Measurements from ENCODE around the gene RTP5. TPM values are rescaled to one million over a fixed set of nuclear protein-coding genes. Genes with fewer than 3 reads are reported as not detected.

The RTP5 gene
- total and polyA plus RNA-seq, 2 experiments from 2014 or later, result not detected

DNA sequence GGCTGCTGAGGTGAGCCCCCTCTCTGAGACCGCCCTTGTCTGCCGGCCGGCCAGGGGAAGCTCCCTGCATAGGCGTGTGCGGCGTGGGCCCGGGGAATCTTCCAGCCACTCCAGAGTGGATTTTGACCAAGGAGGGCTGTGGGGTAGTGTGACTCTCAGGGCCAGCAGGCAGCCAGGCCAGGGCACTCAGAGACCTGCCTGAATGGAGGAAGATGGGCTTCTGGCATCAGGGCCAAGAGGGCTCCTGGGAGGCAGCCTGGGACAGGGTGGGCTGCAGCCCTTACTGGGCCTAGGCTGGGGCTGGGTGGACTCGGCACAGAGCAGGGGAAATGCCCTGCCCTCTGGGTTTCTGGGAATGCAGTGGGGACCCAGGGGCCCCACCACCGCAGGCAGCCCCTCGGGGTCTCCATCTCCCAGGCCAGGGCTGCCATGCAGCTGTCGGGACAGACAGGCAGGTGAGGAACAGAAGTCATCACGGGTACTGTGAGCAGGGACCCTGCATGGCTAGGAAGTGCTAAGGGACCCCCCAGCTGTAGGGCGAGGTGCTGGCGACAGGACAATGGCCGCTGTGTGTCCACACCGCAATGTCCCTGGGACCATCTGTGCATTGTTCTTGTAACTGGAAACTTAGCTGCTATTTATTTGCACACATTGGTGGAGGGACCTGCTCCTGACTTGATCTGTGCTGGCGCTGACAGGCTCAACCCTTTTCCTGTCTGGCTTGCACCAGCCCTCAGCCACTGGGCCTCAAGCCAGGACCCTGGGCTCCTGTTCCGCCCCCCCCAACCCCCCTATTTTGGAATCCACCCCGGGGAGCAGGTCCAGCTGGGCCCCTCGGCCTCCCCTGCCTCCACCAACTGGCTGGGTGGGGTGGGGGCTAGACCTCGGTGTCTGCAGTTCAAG, 14.9 kb upstream of the RTP5 start:
- H3K9me3 ChIP-seq (ENCODE audit: low read depth), result no peaks in the 10 kb centered on the region
- no peak overlapping the region for H3K4me2 ChIP-seq (ENCODE audit: unreplicated experiment)
- DNase-seq, result no peak
- no peaks in the 10 kb centered on the region for H3K27me3 ChIP-seq (replicated peaks; ENCODE audit: insufficient read depth)
- no peak overlapping the region for H3K9ac ChIP-seq
- H3K4me3 ChIP-seq, result no peak overlapping the region
- no peaks in the 10 kb centered on the region for H3F3A ChIP-seq (ENCODE audit: insufficient read depth)
- no peak overlapping the region for H3K27ac ChIP-seq
- no peaks in the 10 kb centered on the region for H3K36me3 ChIP-seq (ENCODE audit: low read depth)
- 72 to 73% methylated on average over 19 to 21 of the region's 21 CpGs for WGBS, 2 experiments (ENCODE audit: low coverage in 1 of 2, low lambda C conversion rate in 2 of 2, missing lambda C conversion rate in 2 of 2)
- peaks cover 5% of the 10 kb centered on the region; the same call in 1 of the 2 replicates for H3K4me1 ChIP-seq (ENCODE audit: insufficient read depth)
- in situ Hi-C loops (cut with MboI), result no loop called here
- no peak for TF ChIP-seq EZH2phosphoT487 (IDR thresholded peaks at IDR 0.05; ENCODE audit: insufficient read depth, low read depth)
- no peaks in the 10 kb centered on the region for H4K20me1 ChIP-seq (ENCODE audit: insufficient read depth)
- H3K9me2 ChIP-seq (ENCODE audit: insufficient read depth), result no peaks in the 10 kb centered on the region
- no peaks in the 10 kb centered on the region for H3K79me2 ChIP-seq (ENCODE audit: insufficient read depth)
- H2AFZ ChIP-seq, result no peak overlapping the region

- H2AFZ ChIP-seq, result no peak overlapping the region
- no peak overlapping the region for H3K4me2 ChIP-seq (ENCODE audit: unreplicated experiment)
- no peak for DNase-seq
- H4K20me1 ChIP-seq (ENCODE audit: insufficient read depth), result no peaks in the 10 kb centered on the region
- H3K4me1 ChIP-seq (ENCODE audit: insufficient read depth), result peaks cover 5% of the 10 kb centered on the region; the same call in 1 of the 2 replicates
- in situ Hi-C loops (cut with MboI), result no loop called here
- H3K9me3 ChIP-seq (ENCODE audit: low read depth), result no peaks in the 10 kb centered on the region
- 80 to 83% methylated on average over 17 to 18 of the region's 18 CpGs for WGBS, 2 experiments (ENCODE audit: low coverage in 1 of 2, low lambda C conversion rate in 2 of 2, missing lambda C conversion rate in 2 of 2)
- H3K27ac ChIP-seq, result no peak overlapping the region
- no peaks in the 10 kb centered on the region for H3K79me2 ChIP-seq (ENCODE audit: insufficient read depth)
- no peaks in the 10 kb centered on the region for H3K9me2 ChIP-seq (ENCODE audit: insufficient read depth)
- H3K4me3 ChIP-seq, result no peak overlapping the region
- H3F3A ChIP-seq (ENCODE audit: insufficient read depth), result no peaks in the 10 kb centered on the region
- no peak overlapping the region for H3K9ac ChIP-seq
- TF ChIP-seq EZH2phosphoT487 (IDR thresholded peaks at IDR 0.05; ENCODE audit: insufficient read depth, low read depth) (no peak), EZH2 (IDR thresholded peaks at IDR 0.05; ENCODE audit: insufficient read depth, poor library complexity, severe bottlenecking) (no peak)
- no peaks in the 10 kb centered on the region for H3K36me3 ChIP-seq (ENCODE audit: low read depth)
- no peaks in the 10 kb centered on the region for H3K27me3 ChIP-seq (replicated peaks; ENCODE audit: insufficient read depth)
These were observed 14.2 kb upstream of the RTP5 start for GRCh38 chr2:241855245-241855887.

DNA sequence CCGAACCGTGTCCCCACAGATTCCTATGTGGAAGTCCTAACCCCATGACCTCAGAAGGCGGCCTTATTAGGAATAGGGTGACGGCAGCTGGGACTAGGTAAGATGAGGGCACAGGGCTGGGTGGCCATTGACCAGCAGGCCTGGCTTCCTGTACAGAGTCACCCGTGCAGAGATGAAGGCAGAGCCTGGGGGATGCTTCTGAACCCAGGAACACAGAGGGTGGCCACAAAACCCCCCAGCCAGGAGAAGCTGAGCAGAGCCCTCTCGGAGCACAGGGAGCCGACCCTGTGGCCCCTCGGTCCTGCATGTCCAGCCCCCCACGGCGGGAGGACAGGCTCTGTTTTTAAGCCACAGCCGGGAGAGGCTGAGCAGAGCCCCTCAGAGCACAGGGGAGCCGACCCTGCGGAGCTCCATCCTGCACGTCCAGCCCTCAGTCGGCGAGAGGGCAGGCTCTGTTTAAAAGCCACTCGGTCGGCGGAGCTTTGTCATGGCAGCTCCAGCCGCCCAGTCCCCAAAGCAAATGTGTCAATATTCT, 13.6 kb upstream of the RTP5 start:
- H3K27me3 ChIP-seq (replicated peaks; ENCODE audit: insufficient read depth), result no peaks in the 10 kb centered on the region
- TF ChIP-seq EZH2phosphoT487 (IDR thresholded peaks at IDR 0.05; ENCODE audit: insufficient read depth, low read depth) (no peak), EZH2 (IDR thresholded peaks at IDR 0.05; ENCODE audit: insufficient read depth, poor library complexity, severe bottlenecking) (no peak)
- H3K27ac ChIP-seq, result no peak overlapping the region
- no peaks in the 10 kb centered on the region for H4K20me1 ChIP-seq (ENCODE audit: insufficient read depth)
- H3K9me2 ChIP-seq (ENCODE audit: insufficient read depth), result no peaks in the 10 kb centered on the region
- DNase-seq, result no peak
- H3K4me2 ChIP-seq (ENCODE audit: unreplicated experiment), result no peak overlapping the region
- H3K4me3 ChIP-seq, result no peak overlapping the region
- peaks cover 5% of the 10 kb centered on the region; the same call in 1 of the 2 replicates for H3K4me1 ChIP-seq (ENCODE audit: insufficient read depth)
- no peak overlapping the region for H2AFZ ChIP-seq
- WGBS, 2 experiments (ENCODE audit: low coverage in 1 of 2, low lambda C conversion rate in 2 of 2, missing lambda C conversion rate in 2 of 2), result 66 to 74% methylated on average over 15 to 19 of the region's 20 CpGs
- no peaks in the 10 kb centered on the region for H3K9me3 ChIP-seq (ENCODE audit: low read depth)
- H3F3A ChIP-seq (ENCODE audit: insufficient read depth), result no peaks in the 10 kb centered on the region
- H3K9ac ChIP-seq, result no peak overlapping the region
- in situ Hi-C loops (cut with MboI), result no loop called here
- H3K36me3 ChIP-seq (ENCODE audit: low read depth), result no peaks in the 10 kb centered on the region
- H3K79me2 ChIP-seq (ENCODE audit: insufficient read depth), result no peaks in the 10 kb centered on the region

DNA sequence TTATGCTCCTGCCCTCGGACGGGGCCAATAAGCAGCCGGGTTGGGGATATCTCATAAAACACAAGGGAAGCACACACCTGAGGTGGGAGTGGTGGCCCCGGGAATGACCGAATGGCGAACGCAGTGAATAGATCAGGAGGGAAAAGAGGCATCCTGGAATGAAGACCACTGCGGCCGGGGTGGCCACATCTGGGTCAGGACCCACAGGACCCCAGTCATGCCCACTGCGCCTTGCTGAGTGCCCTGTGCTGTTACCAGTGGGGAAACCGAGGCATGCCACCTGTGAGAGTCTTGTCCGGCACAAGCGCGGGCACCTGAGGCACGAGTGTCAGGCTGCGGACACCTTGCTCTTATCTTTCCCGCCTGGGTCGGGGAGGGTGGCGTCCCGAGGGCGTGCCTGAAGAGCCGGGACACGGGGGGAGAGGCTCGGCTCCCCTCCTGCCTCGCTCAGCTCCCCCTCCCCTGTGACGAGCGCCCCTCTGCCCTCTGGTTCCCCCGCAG, 12.4 kb upstream of the RTP5 start:
- in situ Hi-C loops (cut with MboI), result no loop called here
- H3K79me2 ChIP-seq (ENCODE audit: insufficient read depth), result no peaks in the 10 kb centered on the region

More for the DNA sequence above, 12.4 kb upstream of the RTP5 start:
- peaks cover 5% of the 10 kb centered on the region; the same call in 1 of the 2 replicates for H3K4me1 ChIP-seq (ENCODE audit: insufficient read depth)
- H3K9me3 ChIP-seq (ENCODE audit: low read depth), result no peaks in the 10 kb centered on the region
- H3K36me3 ChIP-seq (ENCODE audit: low read depth), result no peaks in the 10 kb centered on the region
- no peak overlapping the region for H3K9ac ChIP-seq
- H4K20me1 ChIP-seq (ENCODE audit: insufficient read depth), result no peaks in the 10 kb centered on the region
- TF ChIP-seq EZH2 (IDR thresholded peaks at IDR 0.05; ENCODE audit: insufficient read depth, poor library complexity, severe bottlenecking), result no peak
- no peak for TF ChIP-seq EZH2phosphoT487 (IDR thresholded peaks at IDR 0.05; ENCODE audit: insufficient read depth, low read depth)
- no peaks in the 10 kb centered on the region for H3K27me3 ChIP-seq (replicated peaks; ENCODE audit: insufficient read depth)
- no peak overlapping the region for H3K4me2 ChIP-seq (ENCODE audit: unreplicated experiment)
- H3K9me2 ChIP-seq (ENCODE audit: insufficient read depth), result no peaks in the 10 kb centered on the region
- no peak overlapping the region for H3K27ac ChIP-seq
- WGBS, 2 experiments (ENCODE audit: low coverage in 1 of 2, low lambda C conversion rate in 2 of 2, missing lambda C conversion rate in 2 of 2), result 74 to 81% methylated on average over 18 to 28 of the region's 28 CpGs
- no peaks in the 10 kb centered on the region for H3F3A ChIP-seq (ENCODE audit: insufficient read depth)
- H2AFZ ChIP-seq, result no peak overlapping the region
- H3K4me3 ChIP-seq, result no peak overlapping the region
- no peak for DNase-seq

Data from GM23248 (cell line).